NCI-H748 (cell line): ENCODE data around the gene HAUS6.
A peak's percentile ranks its signal among the peaks of the same experiment; 100 is the strongest.
"Not testable (repeated sequence)": the region's sequence is repeated elsewhere in the genome, so short reads cannot be mapped to it uniquely, and the experiment has no call there.

Source experiments
- DNase-seq: peaks from one replicate; lab custom pipeline; 2025; ENCODE audit not compliant: unreplicated experiment; lab: John Stamatoyannopoulos, UW

Gene HAUS6

GRCh38 chr9:19102631-19103345 is at the start of gene HAUS6:
Gene HAUS6 (minus strand): TSS chr9:19102904. CDS start chr9:19102651, 253 bp downstream.
- peak; percentile 98 for DNase-seq

- not testable (repeated sequence) for DNase-seq
These were observed 49.4 kb upstream of the HAUS6 start for GRCh38 chr9:19152160-19152498.

- no peak for DNase-seq
These were observed 48.9 kb upstream of the HAUS6 start for GRCh38 chr9:19151425-19152159.

GRCh38 chr9:19149230-19149629 is 46.5 kb upstream of the HAUS6 start:
- DNase-seq, result no peak

- no peak for DNase-seq
These were observed 45.5 kb upstream of the HAUS6 start for GRCh38 chr9:19148187-19148586.

- no peak for DNase-seq
These were observed 43.8 kb upstream of the HAUS6 start for GRCh38 chr9:19146441-19147024.

- DNase-seq, result no peak
These were observed 43.2 kb upstream of the HAUS6 start for GRCh38 chr9:19145881-19146280.

GRCh38 chr9:19140259-19140658 is 37.6 kb upstream of the HAUS6 start:
- DNase-seq, result no peak

- no peak for DNase-seq
These were observed 35.4 kb upstream of the HAUS6 start for GRCh38 chr9:19138084-19138483.

GRCh38 chr9:19137282-19137681 is 34.6 kb upstream of the HAUS6 start:
- DNase-seq, result no peak

- DNase-seq, result no peak
These were observed 33.4 kb upstream of the HAUS6 start for GRCh38 chr9:19136129-19136528.

- DNase-seq, result no peak
These were observed 31.0 kb upstream of the HAUS6 start for GRCh38 chr9:19133549-19134345.

GRCh38 chr9:19130436-19130835 is 27.7 kb upstream of the HAUS6 start:
- no peak for DNase-seq

- no peak for DNase-seq
These were observed 25.3 kb upstream of the HAUS6 start for GRCh38 chr9:19127871-19128500.

GRCh38 chr9:19124430-19124793 is 21.7 kb upstream of the HAUS6 start:
- DNase-seq, result no peak

- DNase-seq, result no peak
These were observed 19.9 kb upstream of the HAUS6 start for GRCh38 chr9:19122490-19123042.

- no peak for DNase-seq
These were observed 18.2 kb upstream of the HAUS6 start for GRCh38 chr9:19120877-19121276.

- DNase-seq, result no peak
These were observed 17.2 kb upstream of the HAUS6 start for GRCh38 chr9:19119801-19120440.

GRCh38 chr9:19119246-19119645 is 16.5 kb upstream of the HAUS6 start:
- no peak for DNase-seq

- no peak for DNase-seq
These were observed 14.5 kb upstream of the HAUS6 start for GRCh38 chr9:19117039-19117716.
